Mesendoderm (in vitro differentiated cells): ENCODE results near the gene LCORL.

Source experiments
- DNase-seq: peaks from one replicate; pipeline ENCODE4 v3.0.0; 2013
- H2AK5ac ChIP-seq: 2 replicates; pipeline ENCODE4 v1.6.1; 2013; ENCODE audit warnings: low read length, inconsistent platforms
- H2BK120ac ChIP-seq: 2 replicates; pipeline ENCODE4 v1.6.1; 2013; ENCODE audit warnings: low read depth, mild to moderate bottlenecking, low read length, moderate library complexity, mixed read lengths
- H2BK15ac ChIP-seq: replicated peaks from 2 replicates; pipeline ENCODE4 v1.6.1; 2013; ENCODE audit warnings: low read depth, mild to moderate bottlenecking, moderate library complexity
- H2BK5ac ChIP-seq: 2 replicates; pipeline ENCODE4 v1.6.1; 2013; ENCODE audit warnings: low read length, inconsistent platforms
- H3K18ac ChIP-seq: 2 replicates; pipeline ENCODE4 v1.6.1; 2013; ENCODE audit warnings: mild to moderate bottlenecking, low read length, mixed read lengths
- H3K23ac ChIP-seq: one replicate; pipeline ENCODE4 v1.6.1; 2013; ENCODE audit warnings: low read length
- H3K27ac ChIP-seq: 2 replicates; pipeline ENCODE4 v1.5.1; 2013; ENCODE audit warnings: low read depth, mild to moderate bottlenecking, inconsistent platforms, low read length, moderate library complexity
- H3K27me3 ChIP-seq: 2 replicates; pipeline ENCODE4 v1.6.1; 2013; ENCODE audit warnings: low read length, control low read depth, mild to moderate bottlenecking, inconsistent platforms; ENCODE audit not compliant: insufficient read depth, poor library complexity
- H3K36me3 ChIP-seq: 2 replicates; pipeline ENCODE4 v1.6.1; 2013; ENCODE audit warnings: low read length, inconsistent platforms; ENCODE audit not compliant: control insufficient read depth, insufficient read depth
- H3K4ac ChIP-seq: one replicate; pipeline ENCODE4 v1.6.1; 2013; ENCODE audit warnings: low read depth, mild to moderate bottlenecking, low read length, moderate library complexity
- H3K4me1 ChIP-seq: 2 replicates; pipeline ENCODE4 v1.6.1; 2013; ENCODE audit warnings: low read depth, low read length, inconsistent platforms; ENCODE audit not compliant: control insufficient read depth
- H3K4me2 ChIP-seq: 2 replicates; pipeline ENCODE4 v1.6.1; 2013; ENCODE audit warnings: low read length
- H3K4me3 ChIP-seq: 2 replicates; pipeline ENCODE4 v1.5.1; 2013; ENCODE audit warnings: mild to moderate bottlenecking, low read length
- H3K56ac ChIP-seq: one replicate; pipeline ENCODE4 v1.6.1; 2013; ENCODE audit warnings: low read length
- H3K79me1 ChIP-seq: 2 replicates; pipeline ENCODE4 v1.6.1; 2013; ENCODE audit warnings: low read length, inconsistent platforms
- H3K79me2 ChIP-seq: 2 replicates; pipeline ENCODE4 v1.6.1; 2013; ENCODE audit warnings: mild to moderate bottlenecking, low read length; ENCODE audit not compliant: control insufficient read depth, insufficient read depth
- H3K9ac ChIP-seq: 2 replicates; pipeline ENCODE4 v1.6.1; 2013; ENCODE audit warnings: low read length, inconsistent platforms
- H4K5ac ChIP-seq: one replicate; pipeline ENCODE4 v1.6.1; 2013; ENCODE audit warnings: low read length
- H4K8ac ChIP-seq: one replicate; pipeline ENCODE4 v1.6.1; 2013; ENCODE audit warnings: low read depth, mild to moderate bottlenecking, control low read depth, low read length, moderate library complexity
- WGBS: extraction: QIAGEN DNeasy Blood & Tissue Kit; methylation state at CpG from one replicate; pipeline ENCODE4 v1.1.7; 2013; ENCODE audit warnings: low lambda C conversion rate, missing lambda C conversion rate; ENCODE audit not compliant: insufficient coverage; ENCODE audit errors: extremely low coverage; 5-methylcytosine and 5-hydroxymethylcytosine counted together

The LCORL gene

DNA sequence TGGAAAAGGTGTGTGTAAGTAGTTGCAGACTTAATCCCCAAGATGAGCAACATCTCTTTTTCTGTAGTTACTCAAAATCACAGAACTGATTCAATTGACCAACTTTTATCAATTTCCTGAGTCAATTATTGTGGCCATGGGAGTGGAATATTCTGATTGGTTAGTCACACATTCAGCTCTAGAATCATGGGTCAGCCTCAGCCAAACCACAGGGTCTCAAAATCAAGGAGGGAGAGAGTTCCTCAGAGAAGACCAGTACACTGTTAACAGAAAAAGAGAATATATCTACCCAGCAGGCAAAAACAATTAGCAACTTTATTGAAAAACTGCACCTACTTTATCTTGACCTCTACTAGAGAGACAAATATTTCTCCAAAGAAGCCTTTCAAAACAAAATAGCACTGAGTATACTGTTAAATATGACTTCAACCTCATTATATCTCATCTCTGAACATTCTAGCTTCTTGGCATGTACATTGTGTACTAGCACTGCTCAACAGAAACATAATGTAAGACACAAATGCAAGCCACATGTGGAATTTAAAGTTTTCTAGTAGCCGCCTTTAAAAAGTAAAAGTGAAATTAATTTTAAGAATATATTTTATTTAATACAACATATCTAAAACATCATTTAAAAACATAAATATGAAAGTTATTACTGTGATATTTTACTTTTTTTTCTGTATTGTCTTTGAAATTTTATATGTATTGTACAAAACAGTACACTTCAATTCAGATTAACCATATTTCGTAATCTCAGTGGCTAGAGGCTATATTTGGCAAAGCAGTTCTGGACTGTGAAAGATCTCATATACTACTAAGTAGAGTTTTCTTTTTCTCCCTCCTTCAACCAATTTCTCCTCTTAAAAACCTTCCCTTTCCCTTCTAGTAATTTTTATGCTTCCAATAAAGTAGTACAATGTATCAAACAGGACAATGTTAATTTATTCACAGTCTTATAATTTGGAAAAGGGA lies 11.8 kb upstream of the LCORL start:
- no peaks in the 10 kb centered on the region for H3K79me1 ChIP-seq
- no peak overlapping the region for H3K4ac ChIP-seq
- no peaks in the 10 kb centered on the region for H3K79me2 ChIP-seq
- H3K36me3 ChIP-seq: no peaks in the 10 kb centered on the region
- no peak overlapping the region for H3K9ac ChIP-seq
- H3K23ac ChIP-seq: no peak overlapping the region
- H3K56ac ChIP-seq: no peak overlapping the region
- no peaks in the 10 kb centered on the region for H3K27me3 ChIP-seq
- no peak overlapping the region for H2BK15ac ChIP-seq
- H4K8ac ChIP-seq: no peak overlapping the region
- H3K18ac ChIP-seq: no peak overlapping the region
- DNase-seq: no peak
- no peak overlapping the region for H3K4me2 ChIP-seq
- H3K4me3 ChIP-seq: no peak overlapping the region
- no peaks in the 10 kb centered on the region for H3K4me1 ChIP-seq
- H2BK120ac ChIP-seq: no peak overlapping the region
- H4K5ac ChIP-seq: no peak overlapping the region
- no peak overlapping the region for H2AK5ac ChIP-seq
- no peak overlapping the region for H2BK5ac ChIP-seq
- no peak overlapping the region for H3K27ac ChIP-seq
- no CpG with 5 or more reads among the region's 2 CpGs for WGBS

DNA sequence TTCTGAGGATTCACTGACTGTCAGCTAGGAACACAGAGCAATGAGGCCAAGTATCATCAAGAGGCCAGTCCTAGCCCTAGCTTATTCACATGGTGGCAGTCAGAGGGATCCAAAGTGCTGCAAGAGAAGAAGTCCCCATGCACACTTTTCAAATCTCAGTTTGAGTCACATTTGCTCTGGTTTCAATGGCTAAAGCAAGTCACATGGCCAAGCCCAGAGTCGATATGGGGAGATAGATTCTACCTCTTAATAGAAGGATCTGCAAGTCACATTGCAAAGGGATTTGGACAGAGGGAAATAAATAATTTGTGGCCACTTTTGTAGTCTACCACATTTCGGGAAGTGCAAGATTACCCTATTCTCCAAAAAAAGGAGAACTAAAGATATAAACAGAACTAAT lies 3.7 kb upstream of the LCORL start:
- no peak overlapping the region for H2BK15ac ChIP-seq
- H3K18ac ChIP-seq: no peak overlapping the region
- no peak overlapping the region for H3K4me3 ChIP-seq
- no peak overlapping the region for H3K4ac ChIP-seq
- H3K27me3 ChIP-seq: peaks cover 1% of the 10 kb centered on the region
- no peak overlapping the region for H4K5ac ChIP-seq
- H4K8ac ChIP-seq: no peak overlapping the region
- no peak overlapping the region for H3K4me2 ChIP-seq
- no peak overlapping the region for H3K56ac ChIP-seq
- no peak overlapping the region for H3K23ac ChIP-seq
- WGBS: no CpG with 5 or more reads among the region's 2 CpGs
- no peak overlapping the region for H3K9ac ChIP-seq
- H2AK5ac ChIP-seq: no peak overlapping the region
- H3K27ac ChIP-seq: no peak overlapping the region
- no peak for DNase-seq
- H3K79me2 ChIP-seq: peaks cover 3% of the 10 kb centered on the region
- H2BK5ac ChIP-seq: no peak overlapping the region
- no peaks in the 10 kb centered on the region for H3K36me3 ChIP-seq
- H2BK120ac ChIP-seq: no peak overlapping the region
- H3K79me1 ChIP-seq: peaks cover 3% of the 10 kb centered on the region
- no peaks in the 10 kb centered on the region for H3K4me1 ChIP-seq

DNA sequence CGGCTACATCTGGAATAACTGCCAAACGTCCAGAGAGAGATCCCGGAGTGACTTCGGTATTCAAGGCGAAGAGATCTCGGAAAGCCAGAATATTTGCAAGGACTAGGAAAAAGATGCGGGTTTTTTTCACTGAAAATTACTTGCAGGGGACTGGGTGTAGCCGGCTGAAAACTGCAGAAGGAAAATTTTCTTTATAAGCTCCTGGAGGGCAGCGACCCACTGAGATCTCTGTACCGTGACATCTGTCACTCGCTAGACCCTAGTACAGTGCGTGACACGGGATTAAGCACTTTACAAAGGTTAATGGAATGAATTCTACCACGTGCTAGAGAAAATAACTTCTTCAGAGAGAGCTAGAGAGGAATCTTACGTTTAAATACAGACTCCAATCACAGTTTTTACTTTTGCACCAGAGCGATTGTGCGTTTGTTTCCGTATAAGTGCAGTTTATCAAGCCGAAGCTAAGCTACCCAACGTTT lies 1.1 kb upstream of the LCORL start:
- Histone ChIP-seq H2BK5ac (no peak overlapping the region), H3K4me3 (peak overlapping the region; percentile 52), H3K9ac (peak overlapping the region; percentile 55), H3K18ac (peak overlapping the region; percentile 47), H3K4me2 (peak overlapping the region; percentile 65), H3K27ac (no peak overlapping the region), H4K8ac (no peak overlapping the region), H3K79me1 (peaks cover 6% of the 10 kb centered on the region), H3K56ac (peak overlapping the region; percentile 73), H4K5ac (no peak overlapping the region), H3K36me3 (no peaks in the 10 kb centered on the region), H2BK120ac (no peak overlapping the region), H3K79me2 (peaks cover 6% of the 10 kb centered on the region), H2AK5ac (no peak overlapping the region), H3K23ac (no peak overlapping the region), H3K4me1 (no peaks in the 10 kb centered on the region), H2BK15ac (no peak overlapping the region), H3K27me3 (peaks cover 1% of the 10 kb centered on the region), H3K4ac (peak overlapping the region; percentile 16)
- no peak for DNase-seq
- WGBS: no CpG with 5 or more reads among the region's 20 CpGs

DNA sequence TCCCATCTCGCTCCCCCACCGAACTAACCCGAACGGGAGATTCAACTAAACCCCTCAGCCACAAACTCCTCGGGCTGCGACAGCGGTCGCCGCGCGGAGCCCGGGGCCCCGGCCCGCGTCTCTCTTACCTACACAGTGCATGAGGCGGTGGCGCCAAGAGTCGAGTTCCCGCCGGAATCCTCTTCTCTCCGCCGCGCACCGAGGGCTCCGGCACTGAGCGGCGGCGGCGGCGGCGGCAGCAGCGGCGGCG lies 160 bp downstream of the LCORL start:
- WGBS: no CpG with 5 or more reads among the region's 34 CpGs
- Histone ChIP-seq H3K4me1 (no peaks in the 10 kb centered on the region), H3K79me2 (peaks cover 6% of the 10 kb centered on the region), H3K27ac (peak overlapping the region; percentile 89), H3K23ac (no peak overlapping the region), H2BK15ac (no peak overlapping the region), H3K79me1 (peaks cover 6% of the 10 kb centered on the region), H4K8ac (peak overlapping the region; percentile 15), H2AK5ac (no peak overlapping the region), H3K4me3 (peak overlapping the region; percentile 73), H3K27me3 (peaks cover 1% of the 10 kb centered on the region), H3K4me2 (no peak overlapping the region), H2BK5ac (no peak overlapping the region), H3K18ac (peak overlapping the region; percentile 95), H2BK120ac (no peak overlapping the region), H4K5ac (no peak overlapping the region), H3K4ac (peak overlapping the region; percentile 56), H3K56ac (peak overlapping the region; percentile 86), H3K36me3 (no peaks in the 10 kb centered on the region), H3K9ac (peak overlapping the region; percentile 82)
- no peak for DNase-seq

DNA sequence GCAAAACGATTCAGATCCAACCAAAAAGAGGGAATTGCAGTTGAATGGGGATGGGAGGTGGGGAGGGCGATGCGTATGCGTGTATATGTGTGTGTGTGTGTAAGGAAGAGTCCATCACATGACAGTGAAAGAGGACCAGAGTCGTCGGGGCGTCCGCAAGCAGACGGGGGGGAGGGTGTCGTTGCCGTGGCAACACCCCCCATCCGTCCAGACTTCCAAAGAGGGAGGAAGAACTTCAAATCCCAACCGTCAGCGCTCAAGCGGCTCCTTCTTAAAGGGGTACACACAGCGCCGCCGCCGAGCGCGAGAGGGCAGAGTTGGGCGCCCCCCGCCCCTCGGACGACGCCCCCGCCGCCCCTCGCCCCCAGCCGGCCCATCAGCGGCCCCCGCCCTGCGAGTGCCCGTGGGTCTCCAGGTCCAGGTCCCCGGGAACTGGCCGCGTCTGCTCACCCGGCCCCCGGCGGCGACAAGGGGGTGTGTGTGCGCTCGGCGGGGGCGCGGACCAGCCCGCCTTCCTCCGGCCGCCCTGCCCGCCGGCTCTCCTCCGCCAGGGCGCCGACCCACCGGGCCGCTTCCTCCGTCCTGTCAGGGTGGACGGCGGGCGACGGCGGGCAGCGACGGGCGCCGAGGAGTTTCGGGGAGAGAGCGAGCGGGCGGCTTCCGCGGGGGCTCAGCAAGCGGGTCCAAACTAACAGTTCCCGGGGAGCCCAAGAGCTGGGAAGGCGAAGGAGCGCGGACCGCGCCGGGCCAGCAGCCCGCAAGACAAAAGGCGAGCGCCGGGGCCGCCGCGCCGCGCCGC lies 685 bp downstream of the LCORL start:
- Histone ChIP-seq H2BK120ac (no peak overlapping the region), H2BK15ac (no peak overlapping the region), H3K36me3 (no peaks in the 10 kb centered on the region), H3K79me2 (peaks cover 6% of the 10 kb centered on the region), H3K27ac (peak overlapping the region; percentile 89), H2BK5ac (no peak overlapping the region), H3K9ac (peak overlapping the region; percentile 82), H3K4me2 (peak overlapping the region; percentile 82), H3K4me3 (peak overlapping the region; percentile 73), H3K79me1 (peaks cover 6% of the 10 kb centered on the region), H3K56ac (peak overlapping the region; percentile 86), H4K8ac (peak overlapping the region; percentile 15), H3K4me1 (no peaks in the 10 kb centered on the region), H4K5ac (no peak overlapping the region), H2AK5ac (no peak overlapping the region), H3K27me3 (peaks cover 1% of the 10 kb centered on the region), H3K4ac (peak overlapping the region; percentile 56), H3K23ac (no peak overlapping the region), H3K18ac (peak overlapping the region; percentile 95)
- no CpG with 5 or more reads among the region's 90 CpGs for WGBS
- peak; percentile 91 for DNase-seq
